Measurements from ENCODE around the gene CHCHD5.

DNA sequence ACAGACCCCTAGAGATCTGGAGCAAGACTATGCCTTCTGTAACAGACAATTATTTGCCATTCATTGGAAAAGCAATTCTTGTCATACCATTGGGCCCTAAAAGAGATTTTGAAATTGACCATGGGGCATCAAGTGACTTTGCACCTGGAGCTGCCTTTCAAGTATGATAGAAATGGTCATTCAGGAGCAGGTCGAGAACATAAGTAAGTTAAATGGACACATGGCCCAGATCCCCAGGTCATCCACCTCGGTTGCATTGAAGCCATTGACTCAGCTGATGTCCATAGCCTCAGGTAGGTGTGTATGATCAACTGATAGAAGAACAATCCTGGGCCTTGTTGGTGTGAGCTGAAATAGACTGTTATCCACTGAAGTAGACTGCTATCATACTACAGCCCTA is 19.3 kb downstream of the CHCHD5 start:
- no peak for TF ChIP-seq POLR2A (IDR thresholded peaks at IDR 0.05)
- TF ChIP-seq, protein P1, sequence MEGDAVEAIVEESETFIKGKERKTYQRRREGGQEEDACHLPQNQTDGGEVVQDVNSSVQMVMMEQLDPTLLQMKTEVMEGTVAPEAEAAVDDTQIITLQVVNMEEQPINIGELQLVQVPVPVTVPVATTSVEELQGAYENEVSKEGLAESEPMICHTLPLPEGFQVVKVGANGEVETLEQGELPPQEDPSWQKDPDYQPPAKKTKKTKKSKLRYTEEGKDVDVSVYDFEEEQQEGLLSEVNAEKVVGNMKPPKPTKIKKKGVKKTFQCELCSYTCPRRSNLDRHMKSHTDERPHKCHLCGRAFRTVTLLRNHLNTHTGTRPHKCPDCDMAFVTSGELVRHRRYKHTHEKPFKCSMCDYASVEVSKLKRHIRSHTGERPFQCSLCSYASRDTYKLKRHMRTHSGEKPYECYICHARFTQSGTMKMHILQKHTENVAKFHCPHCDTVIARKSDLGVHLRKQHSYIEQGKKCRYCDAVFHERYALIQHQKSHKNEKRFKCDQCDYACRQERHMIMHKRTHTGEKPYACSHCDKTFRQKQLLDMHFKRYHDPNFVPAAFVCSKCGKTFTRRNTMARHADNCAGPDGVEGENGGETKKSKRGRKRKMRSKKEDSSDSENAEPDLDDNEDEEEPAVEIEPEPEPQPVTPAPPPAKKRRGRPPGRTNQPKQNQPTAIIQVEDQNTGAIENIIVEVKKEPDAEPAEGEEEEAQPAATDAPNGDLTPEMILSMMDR (IDR thresholded peaks at IDR 0.05): no peak
